HCT116 (cell line): ENCODE data around the gene FBH1. TPM values are rescaled to one million over a fixed set of nuclear protein-coding genes. Genes with fewer than 3 reads are reported as not detected.

Source experiments
- ATAC-seq: fragments of 200-7000 bp; cut with Tn5 transposase; 2 replicates; pipeline ENCODE4 v1.9.1; 2020; ENCODE audit warnings: mild to moderate bottlenecking, moderate library complexity
- BruUV-seq: library from RNA; stranded (reverse); fragments of 400-500 nt; replicated peaks from 2 replicates; lab custom pipeline; 2021; lab: Mats Ljungman, UMichigan
- CTCF ChIA-PET: fragments of 300-600 bp; sonication (Branson Sonifier 250); formaldehyde crosslinking; loops from one replicate; lab custom pipeline; 2021; ENCODE audit warnings: antibody characterized with exemption; lab: Charles Lee
- POLR2A ChIA-PET: fragments of 300-600, 350-600 bp; sonication (Branson Sonifier 250); formaldehyde crosslinking; loops from one replicate; lab custom pipeline; 2021; ENCODE audit warnings: antibody characterized with exemption; lab: Charles Lee
- RAD21 ChIA-PET, 2 experiments: fragments of 300-600 bp; sonication (Branson Sonifier 250); formaldehyde crosslinking; loops; one replicate each; lab custom pipeline; 2023; ENCODE audit warnings: low total read pairs in 2 of 2; ENCODE audit not compliant: uncharacterized antibody in 2 of 2, unreplicated experiment in 2 of 2, low non-redundant PET in 1 of 2; lab: Charles Lee
- DNase-seq: peaks from one replicate; pipeline ENCODE4 v3.0.0-alpha.2; 2010; ENCODE audit warnings: low read depth, low spot score
- H2AFZ ChIP-seq: fragments of 200-600 bp; shearing (Covaris generic), sonication (generic); 2 replicates; pipeline ENCODE4 v1.6.1; 2017; ENCODE audit warnings: low read depth, mixed run types, mixed read lengths, antibody characterized with exemption, low read length; ENCODE audit not compliant: poor library complexity, severe bottlenecking
- H3K27ac ChIP-seq: 2 replicates; pipeline ENCODE4 v1.5.1; 2012; ENCODE audit warnings: low read depth, low read length
- H3K27me3 ChIP-seq: fragments of 200-600 bp; sonication (generic); 2 replicates; pipeline ENCODE4 v1.6.1; 2016; ENCODE audit warnings: mixed run types, low read length, mixed read lengths; ENCODE audit not compliant: insufficient read depth
- H3K36me3 ChIP-seq, 2 experiments: fragments of 200-500 bp in 1 of 2; fragments of 200-600 bp in 1 of 2; sonication (Bioruptor generic) in 1 of 2; sonication (generic) in 1 of 2; 2 replicates each; pipeline versions ENCODE4 v1.5.1 to v1.6.1; 2014 to 2016; ENCODE audit warnings: low read length in 2 of 2, inconsistent platforms in 1 of 2, mixed read lengths in 1 of 2, mixed run types in 1 of 2; ENCODE audit not compliant: insufficient read depth in 2 of 2, control insufficient read depth in 1 of 2
- H3K4me1 ChIP-seq, 2 experiments: fragments of 200-600 bp in 1 of 2; sonication (generic) in 1 of 2; 2 replicates each; pipeline versions ENCODE4 v1.5.1 to v1.6.1; 2012 to 2017; ENCODE audit warnings: low read length in 2 of 2, inconsistent platforms in 1 of 2, mild to moderate bottlenecking in 1 of 2, mixed read lengths in 1 of 2, mixed run types in 1 of 2, moderate library complexity in 1 of 2; ENCODE audit not compliant: insufficient read depth in 2 of 2, control insufficient read depth in 1 of 2
- H3K4me2 ChIP-seq: fragments of 200-600 bp; sonication (generic); 2 replicates; pipeline ENCODE4 v1.6.1; 2017; ENCODE audit warnings: mixed run types, low read length, mixed read lengths
- H3K4me3 ChIP-seq, 2 experiments: fragments of 200-600 bp in 1 of 2; sonication (generic) in 1 of 2; replicated peaks in 1 of 2; 2 replicates each; pipeline ENCODE4 v1.5.1; 2011 to 2016; ENCODE audit warnings: low read length in 2 of 2, control low read depth in 1 of 2, low read depth in 1 of 2, mild to moderate bottlenecking in 1 of 2, mixed read lengths in 1 of 2, mixed run types in 1 of 2
- H3K79me2 ChIP-seq: fragments of 200-600 bp; sonication (generic); 2 replicates; pipeline ENCODE4 v1.6.1; 2017; ENCODE audit warnings: mild to moderate bottlenecking, mixed run types, low read length, moderate library complexity, mixed read lengths; ENCODE audit not compliant: insufficient read depth
- H3K9ac ChIP-seq: fragments of 200-600 bp; sonication (generic); 2 replicates; pipeline ENCODE4 v1.6.1; 2016; ENCODE audit warnings: low read length, mixed read lengths
- H3K9me2 ChIP-seq: fragments of 200-600 bp; sonication (generic), shearing (Covaris generic); 2 replicates; pipeline ENCODE4 v1.6.1; 2017; ENCODE audit warnings: mixed run types, mild to moderate bottlenecking, moderate library complexity; ENCODE audit not compliant: insufficient read depth
- H3K9me3 ChIP-seq, 2 experiments: fragments of 200-500 bp in 1 of 2; fragments of 200-600 bp in 1 of 2; sonication (Bioruptor generic) in 1 of 2; sonication (generic) in 1 of 2; 2 replicates each; pipeline ENCODE4 v1.6.1; 2014 to 2017; ENCODE audit warnings: low read length in 2 of 2, mixed read lengths in 2 of 2, inconsistent platforms in 1 of 2, low read depth in 1 of 2, mild to moderate bottlenecking in 1 of 2, mixed run types in 1 of 2, moderate library complexity in 1 of 2; ENCODE audit not compliant: control insufficient read depth in 1 of 2, insufficient read depth in 1 of 2
- H4K20me1 ChIP-seq: fragments of 200-600 bp; sonication (generic), shearing (Covaris generic); 2 replicates; pipeline ENCODE4 v1.6.1; 2017; ENCODE audit warnings: mixed run types, mild to moderate bottlenecking, moderate library complexity; ENCODE audit not compliant: insufficient read depth
- CEBPB ChIP-seq: IDR thresholded peaks from 2 replicates; pipeline ENCODE4 v1.6.1; 2012; ENCODE audit warnings: low read depth
- EGR1 ChIP-seq: IDR thresholded peaks from 2 replicates; pipeline ENCODE4 v1.6.1; 2012; ENCODE audit warnings: low read depth
- ELF1 ChIP-seq: IDR thresholded peaks from 2 replicates; pipeline ENCODE4 v1.6.1; 2012; ENCODE audit warnings: low read depth, borderline replicate concordance
- EZH2 ChIP-seq: fragments of 200-600 bp; sonication (generic); IDR thresholded peaks from 2 replicates; pipeline ENCODE4 v1.6.1; 2017; ENCODE audit warnings: antibody characterized with exemption, mixed run types
- POLR2A ChIP-seq: IDR thresholded peaks from 2 replicates; pipeline ENCODE4 v1.7.0; 2011; ENCODE audit warnings: borderline replicate concordance; ENCODE audit not compliant: insufficient read depth, insufficient read length; ENCODE audit errors: extremely low read depth
- POLR2AphosphoS5 ChIP-seq: IDR thresholded peaks from 2 replicates; pipeline ENCODE4 v1.6.1; 2011; ENCODE audit warnings: mild to moderate bottlenecking, low read depth, low read length, moderate library complexity
- SIN3A ChIP-seq: IDR thresholded peaks from 2 replicates; pipeline ENCODE4 v1.6.1; 2012; ENCODE audit warnings: low read depth
- SP1 ChIP-seq: IDR thresholded peaks from 2 replicates; pipeline ENCODE4 v1.6.1; 2012; ENCODE audit warnings: low read depth
- SRF ChIP-seq: IDR thresholded peaks from 2 replicates; pipeline ENCODE4 v1.6.1; 2012; ENCODE audit warnings: low read depth
- ZNF274 ChIP-seq: fragments of 200-500 bp; sonication (Bioruptor generic); IDR thresholded peaks from 2 replicates; pipeline ENCODE4 v1.6.1; 2014; ENCODE audit warnings: mild to moderate bottlenecking, low read depth, low read length, inconsistent platforms
- intact Hi-C: fragments of 100-400 bp; cut with micrococcal nuclease; formaldehyde crosslinking; loops from 2 replicates; pipeline ENCODE4 v1.10.0; 2022
- total RNA-seq: library from RNA; stranded (reverse); gene quantifications from one replicate; pipeline ENCODE4 v1.2.1, GENCODE V29; 2021; ENCODE audit not compliant: unreplicated experiment
- TF ChIP-seq, protein P1 (sequence below): IDR thresholded peaks from 2 replicates; pipeline ENCODE4 v1.6.1; 2012; ENCODE audit warnings: low read depth
- TF ChIP-seq, protein P2 (sequence below), 3 experiments: fragments of 200-600 bp in 1 of 3; sonication (generic) in 1 of 3; IDR thresholded peaks in 2 of 3; conservative IDR thresholded peaks in 1 of 3; 2 replicates each; pipeline ENCODE4 v1.5.1; 2012 to 2017; ENCODE audit warnings: low read depth in 2 of 3, low read length in 2 of 3, antibody characterized with exemption in 1 of 3, borderline replicate concordance in 1 of 3, control low read depth in 1 of 3, mild to moderate bottlenecking in 1 of 3, mixed read lengths in 1 of 3, mixed run types in 1 of 3, moderate library complexity in 1 of 3; ENCODE audit not compliant: insufficient read depth in 1 of 3

Gene FBH1
- total RNA-seq, 1 experiment from 2014 or later: 70.2 TPM

DNA sequence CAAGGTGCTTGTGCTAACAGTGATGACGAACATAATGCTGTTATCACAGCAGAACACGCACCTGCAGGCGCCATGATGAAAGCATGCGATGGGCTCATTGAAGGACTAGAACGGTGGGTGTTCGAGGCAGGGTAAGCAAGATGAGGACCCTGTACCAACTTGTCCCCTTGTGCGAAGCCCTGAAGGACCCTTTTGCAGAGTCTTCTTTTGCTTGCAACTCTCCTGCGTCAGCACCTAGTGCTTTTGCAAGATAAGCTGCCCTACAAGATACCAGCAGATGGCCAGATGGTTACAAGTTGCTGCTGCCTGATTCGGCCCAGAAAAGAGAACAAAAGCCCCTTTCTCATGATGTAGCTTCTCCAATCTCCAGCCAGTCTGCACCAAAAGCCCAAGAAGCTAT lies 91.5 kb downstream of the FBH1 start:
- no peak overlapping the region for H3K4me3 ChIP-seq
- no peaks in the 10 kb centered on the region for H3K36me3 ChIP-seq
- TF ChIP-seq EZH2 (no peak), SRF (no peak), CEBPB (no peak), SIN3A (no peak), SP1 (no peak), POLR2A (no peak), ZNF274 (no peak), POLR2AphosphoS5 (no peak), EGR1 (no peak), ELF1 (no peak)
- TF ChIP-seq, protein P1, sequence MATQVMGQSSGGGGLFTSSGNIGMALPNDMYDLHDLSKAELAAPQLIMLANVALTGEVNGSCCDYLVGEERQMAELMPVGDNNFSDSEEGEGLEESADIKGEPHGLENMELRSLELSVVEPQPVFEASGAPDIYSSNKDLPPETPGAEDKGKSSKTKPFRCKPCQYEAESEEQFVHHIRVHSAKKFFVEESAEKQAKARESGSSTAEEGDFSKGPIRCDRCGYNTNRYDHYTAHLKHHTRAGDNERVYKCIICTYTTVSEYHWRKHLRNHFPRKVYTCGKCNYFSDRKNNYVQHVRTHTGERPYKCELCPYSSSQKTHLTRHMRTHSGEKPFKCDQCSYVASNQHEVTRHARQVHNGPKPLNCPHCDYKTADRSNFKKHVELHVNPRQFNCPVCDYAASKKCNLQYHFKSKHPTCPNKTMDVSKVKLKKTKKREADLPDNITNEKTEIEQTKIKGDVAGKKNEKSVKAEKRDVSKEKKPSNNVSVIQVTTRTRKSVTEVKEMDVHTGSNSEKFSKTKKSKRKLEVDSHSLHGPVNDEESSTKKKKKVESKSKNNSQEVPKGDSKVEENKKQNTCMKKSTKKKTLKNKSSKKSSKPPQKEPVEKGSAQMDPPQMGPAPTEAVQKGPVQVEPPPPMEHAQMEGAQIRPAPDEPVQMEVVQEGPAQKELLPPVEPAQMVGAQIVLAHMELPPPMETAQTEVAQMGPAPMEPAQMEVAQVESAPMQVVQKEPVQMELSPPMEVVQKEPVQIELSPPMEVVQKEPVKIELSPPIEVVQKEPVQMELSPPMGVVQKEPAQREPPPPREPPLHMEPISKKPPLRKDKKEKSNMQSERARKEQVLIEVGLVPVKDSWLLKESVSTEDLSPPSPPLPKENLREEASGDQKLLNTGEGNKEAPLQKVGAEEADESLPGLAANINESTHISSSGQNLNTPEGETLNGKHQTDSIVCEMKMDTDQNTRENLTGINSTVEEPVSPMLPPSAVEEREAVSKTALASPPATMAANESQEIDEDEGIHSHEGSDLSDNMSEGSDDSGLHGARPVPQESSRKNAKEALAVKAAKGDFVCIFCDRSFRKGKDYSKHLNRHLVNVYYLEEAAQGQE: no peak
- TF ChIP-seq, protein P2, sequence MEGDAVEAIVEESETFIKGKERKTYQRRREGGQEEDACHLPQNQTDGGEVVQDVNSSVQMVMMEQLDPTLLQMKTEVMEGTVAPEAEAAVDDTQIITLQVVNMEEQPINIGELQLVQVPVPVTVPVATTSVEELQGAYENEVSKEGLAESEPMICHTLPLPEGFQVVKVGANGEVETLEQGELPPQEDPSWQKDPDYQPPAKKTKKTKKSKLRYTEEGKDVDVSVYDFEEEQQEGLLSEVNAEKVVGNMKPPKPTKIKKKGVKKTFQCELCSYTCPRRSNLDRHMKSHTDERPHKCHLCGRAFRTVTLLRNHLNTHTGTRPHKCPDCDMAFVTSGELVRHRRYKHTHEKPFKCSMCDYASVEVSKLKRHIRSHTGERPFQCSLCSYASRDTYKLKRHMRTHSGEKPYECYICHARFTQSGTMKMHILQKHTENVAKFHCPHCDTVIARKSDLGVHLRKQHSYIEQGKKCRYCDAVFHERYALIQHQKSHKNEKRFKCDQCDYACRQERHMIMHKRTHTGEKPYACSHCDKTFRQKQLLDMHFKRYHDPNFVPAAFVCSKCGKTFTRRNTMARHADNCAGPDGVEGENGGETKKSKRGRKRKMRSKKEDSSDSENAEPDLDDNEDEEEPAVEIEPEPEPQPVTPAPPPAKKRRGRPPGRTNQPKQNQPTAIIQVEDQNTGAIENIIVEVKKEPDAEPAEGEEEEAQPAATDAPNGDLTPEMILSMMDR (IDR thresholded peaks at IDR 0.05 in 2 of 3, conservative IDR thresholded peaks at IDR 0.05 in 1 of 3; ENCODE audit: borderline replicate concordance in 1 of 3, insufficient read depth in 1 of 3, low read depth in 2 of 3, low read length in 2 of 3): no peak
- no peak overlapping the region for H3K27ac ChIP-seq
- intact Hi-C loops: no loop called here
- no peak overlapping the region for H3K9ac ChIP-seq
- peaks cover 3% of the 10 kb centered on the region; the same call in 1 of the 2 replicates for H3K79me2 ChIP-seq
- no peak overlapping the region for H3K4me2 ChIP-seq
- CTCF ChIA-PET: no interaction called here
- ATAC-seq (no peak), DNase-seq (no peak)
- no peaks in the 10 kb centered on the region for H3K9me2 ChIP-seq
- H3K9me3 ChIP-seq: no peaks in the 10 kb centered on the region
- POLR2A ChIA-PET: no interaction called here
- H3K27me3 ChIP-seq: no peaks in the 10 kb centered on the region
- BruUV-seq: no TSS peak
- peaks cover 4 to 10% of the 10 kb centered on the region in 2 experiments for H3K4me1 ChIP-seq
- H2AFZ ChIP-seq: no peak overlapping the region
- H4K20me1 ChIP-seq: no peaks in the 10 kb centered on the region
- RAD21 ChIA-PET: no interaction called here
